Putamen (tissue), 1 donor: ENCODE results near the gene ARHGEF4.
"Not testable (repeated sequence)": the region's sequence is repeated elsewhere in the genome, so short reads cannot be mapped to it uniquely, and the experiment has no call there.

Experiments
- DNase-seq: peaks from one replicate; pipeline ENCODE4 v3.0.0-alpha.2; 2016; ENCODE audit warnings: low spot score

The ARHGEF4 gene

GRCh38 chr2:130977461-130978050, 140.8 kb downstream of the ARHGEF4 start:
- DNase-seq = no peak

- no peak for DNase-seq
Observed at GRCh38 chr2:130981667-130982066, 145.0 kb downstream of the ARHGEF4 start.

- DNase-seq = no peak
Observed at GRCh38 chr2:130985206-130985780, 148.6 kb downstream of the ARHGEF4 start.

GRCh38 chr2:130985831-130986649, 149.3 kb downstream of the ARHGEF4 start:
- no peak for DNase-seq

- DNase-seq = no peak
Observed at GRCh38 chr2:130986890-130987493, 150.3 kb downstream of the ARHGEF4 start.

- DNase-seq = no peak
Observed at GRCh38 chr2:130987519-130988425, 151.1 kb downstream of the ARHGEF4 start.

- DNase-seq = not testable (repeated sequence)
Observed at GRCh38 chr2:130991446-130991845, 154.7 kb downstream of the ARHGEF4 start.

GRCh38 chr2:130992003-130992402, 155.3 kb downstream of the ARHGEF4 start:
- DNase-seq = not testable (repeated sequence)

- DNase-seq = no peak
Observed at GRCh38 chr2:130996691-130997090, 160.0 kb downstream of the ARHGEF4 start.

- DNase-seq = no peak
Observed at GRCh38 chr2:130997198-130997597, 160.5 kb downstream of the ARHGEF4 start.

- DNase-seq = no peak
Observed at GRCh38 chr2:130998561-130998960, 161.8 kb downstream of the ARHGEF4 start.

GRCh38 chr2:131004446-131005209, 167.9 kb downstream of the ARHGEF4 start:
- no peak for DNase-seq

GRCh38 chr2:131005216-131005935, 168.7 kb downstream of the ARHGEF4 start:
- DNase-seq = no peak

GRCh38 chr2:131006561-131006960, 169.8 kb downstream of the ARHGEF4 start:
- DNase-seq = no peak

- DNase-seq = no peak
Observed at GRCh38 chr2:131008967-131009366, 172.3 kb downstream of the ARHGEF4 start.

- no peak for DNase-seq
Observed at GRCh38 chr2:131009713-131010475, 173.2 kb downstream of the ARHGEF4 start.

GRCh38 chr2:131010566-131010965, 173.9 kb downstream of the ARHGEF4 start:
- DNase-seq = no peak

GRCh38 chr2:131011486-131011885, 174.8 kb downstream of the ARHGEF4 start:
- no peak for DNase-seq

- no peak for DNase-seq
Observed at GRCh38 chr2:131014141-131014540, 177.4 kb downstream of the ARHGEF4 start.
